PC-9 (cell line): ENCODE data around the gene OR51B2.

ENCODE experiments used
- EZH2 ChIP-seq: fragments of 200-600 bp; sonication (generic); IDR thresholded peaks from 2 replicates; pipeline ENCODE4 v1.8.0; 2017; ENCODE audit warnings: antibody characterized with exemption, low read depth
- TF ChIP-seq, protein P1 (sequence below): fragments of 200-600 bp; sonication (generic); conservative IDR thresholded peaks from 2 replicates; pipeline ENCODE4 v1.6.1; 2017; ENCODE audit warnings: mixed run types, antibody characterized with exemption, mild to moderate bottlenecking, moderate library complexity

DNA sequence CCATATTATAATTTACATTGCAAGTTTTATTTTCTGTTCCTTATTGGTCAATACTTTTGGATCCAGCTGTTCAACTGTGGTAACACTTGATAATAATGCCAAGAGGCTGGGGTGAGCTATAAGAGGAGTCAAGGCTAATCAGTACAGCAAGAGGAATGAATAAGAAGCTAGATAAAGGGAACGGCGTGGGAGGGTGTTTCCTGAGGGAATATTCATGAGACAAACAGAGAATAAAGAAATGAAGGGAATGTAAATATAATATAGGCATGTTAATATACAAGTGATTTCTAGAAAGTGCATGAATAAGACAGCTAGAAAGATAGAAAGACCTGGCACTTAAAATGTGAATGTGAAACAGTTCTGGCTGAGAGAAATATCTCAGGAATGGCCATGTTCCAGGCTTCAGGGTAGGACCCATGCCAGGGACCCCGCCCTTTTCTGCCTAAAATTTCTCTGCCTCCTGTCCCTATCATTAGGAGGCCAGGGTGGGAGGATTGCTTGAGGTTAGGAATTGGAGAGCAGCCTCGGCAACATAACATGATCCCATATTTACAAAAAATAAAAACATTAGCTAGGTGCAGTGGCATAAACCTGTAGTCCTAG lies 26.3 kb downstream of the OR51B2 start:
- TF ChIP-seq, protein P1, sequence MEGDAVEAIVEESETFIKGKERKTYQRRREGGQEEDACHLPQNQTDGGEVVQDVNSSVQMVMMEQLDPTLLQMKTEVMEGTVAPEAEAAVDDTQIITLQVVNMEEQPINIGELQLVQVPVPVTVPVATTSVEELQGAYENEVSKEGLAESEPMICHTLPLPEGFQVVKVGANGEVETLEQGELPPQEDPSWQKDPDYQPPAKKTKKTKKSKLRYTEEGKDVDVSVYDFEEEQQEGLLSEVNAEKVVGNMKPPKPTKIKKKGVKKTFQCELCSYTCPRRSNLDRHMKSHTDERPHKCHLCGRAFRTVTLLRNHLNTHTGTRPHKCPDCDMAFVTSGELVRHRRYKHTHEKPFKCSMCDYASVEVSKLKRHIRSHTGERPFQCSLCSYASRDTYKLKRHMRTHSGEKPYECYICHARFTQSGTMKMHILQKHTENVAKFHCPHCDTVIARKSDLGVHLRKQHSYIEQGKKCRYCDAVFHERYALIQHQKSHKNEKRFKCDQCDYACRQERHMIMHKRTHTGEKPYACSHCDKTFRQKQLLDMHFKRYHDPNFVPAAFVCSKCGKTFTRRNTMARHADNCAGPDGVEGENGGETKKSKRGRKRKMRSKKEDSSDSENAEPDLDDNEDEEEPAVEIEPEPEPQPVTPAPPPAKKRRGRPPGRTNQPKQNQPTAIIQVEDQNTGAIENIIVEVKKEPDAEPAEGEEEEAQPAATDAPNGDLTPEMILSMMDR: no peak
- TF ChIP-seq EZH2: no peak
